ENCODE results near the gene INPP5F.
A peak's percentile ranks its signal among the peaks of the same experiment; 100 is the strongest.

Gene INPP5F

GRCh38 chr10:119817991-119818888 is 92.4 kb downstream of the INPP5F start:
- peak; percentile 53 for DNase-seq (ENCODE audit: low spot score)

GRCh38 chr10:119818889-119819270 is 93.0 kb downstream of the INPP5F start:
- no peak for DNase-seq (ENCODE audit: low spot score)

- no peak for DNase-seq (ENCODE audit: low spot score)
Measured at GRCh38 chr10:119821182-119821581, 95.3 kb downstream of the INPP5F start.

GRCh38 chr10:119824299-119824698 is 98.4 kb downstream of the INPP5F start:
- DNase-seq (ENCODE audit: low spot score): no peak

- DNase-seq (ENCODE audit: low spot score): no peak
Measured at GRCh38 chr10:119826771-119827170, 100.9 kb downstream of the INPP5F start.

GRCh38 chr10:119827430-119827829 is 101.6 kb downstream of the INPP5F start:
- DNase-seq (ENCODE audit: low spot score): no peak

- DNase-seq (ENCODE audit: low spot score): no peak
Measured at GRCh38 chr10:119829429-119829828, 103.6 kb downstream of the INPP5F start.

GRCh38 chr10:119830851-119831250 is 105.0 kb downstream of the INPP5F start:
- no peak for DNase-seq (ENCODE audit: low spot score)

GRCh38 chr10:119831656-119832055 is 105.8 kb downstream of the INPP5F start:
- DNase-seq (ENCODE audit: low spot score): peak; percentile 29

GRCh38 chr10:119832951-119833350 is 107.1 kb downstream of the INPP5F start:
- DNase-seq (ENCODE audit: low spot score): no peak

GRCh38 chr10:119834188-119834587 is 108.3 kb downstream of the INPP5F start:
- DNase-seq (ENCODE audit: low spot score): no peak

- no peak for DNase-seq (ENCODE audit: low spot score)
Measured at GRCh38 chr10:119845656-119846055, 119.8 kb downstream of the INPP5F start.

GRCh38 chr10:119849031-119849789 is 123.4 kb downstream of the INPP5F start:
- no peak for DNase-seq (ENCODE audit: low spot score)

- DNase-seq (ENCODE audit: low spot score): no peak
Measured at GRCh38 chr10:119849944-119850343, 124.1 kb downstream of the INPP5F start.

- no peak for DNase-seq (ENCODE audit: low spot score)
Measured at GRCh38 chr10:119852277-119852676, 126.4 kb downstream of the INPP5F start.

- DNase-seq (ENCODE audit: low spot score): no peak
Measured at GRCh38 chr10:119852822-119853221, 127.0 kb downstream of the INPP5F start.

- DNase-seq (ENCODE audit: low spot score): no peak
Measured at GRCh38 chr10:119853574-119853973, 127.7 kb downstream of the INPP5F start.

- no peak for DNase-seq (ENCODE audit: low spot score)
Measured at GRCh38 chr10:119858063-119858462, 132.2 kb downstream of the INPP5F start.

- peak; percentile 54 for DNase-seq (ENCODE audit: low spot score)
Measured at GRCh38 chr10:119859420-119860258, 133.8 kb downstream of the INPP5F start.

GRCh38 chr10:119860866-119861607 is 135.2 kb downstream of the INPP5F start:
- DNase-seq (ENCODE audit: low spot score): no peak

GRCh38 chr10:119862524-119862923 is 136.7 kb downstream of the INPP5F start:
- no peak for DNase-seq (ENCODE audit: low spot score)
